AG10803 (cell line): ENCODE results near the gene C11orf58.
A peak's percentile ranks its signal among the peaks of the same experiment; 100 is the strongest.

Experiments used
- DNase-seq: peaks from one replicate; pipeline ENCODE4 v3.0.0; 2010; ENCODE audit warnings: low read depth
- H3K4me3 ChIP-seq: 2 replicates; pipeline ENCODE4 v1.5.1; 2011; ENCODE audit warnings: mild to moderate bottlenecking, low read length, control low read depth
- CTCF ChIP-seq: conservative IDR thresholded peaks from 2 replicates; pipeline ENCODE4 v1.5.1; 2011; ENCODE audit warnings: mild to moderate bottlenecking, low read length, control low read depth, inconsistent platforms

The C11orf58 gene

DNA sequence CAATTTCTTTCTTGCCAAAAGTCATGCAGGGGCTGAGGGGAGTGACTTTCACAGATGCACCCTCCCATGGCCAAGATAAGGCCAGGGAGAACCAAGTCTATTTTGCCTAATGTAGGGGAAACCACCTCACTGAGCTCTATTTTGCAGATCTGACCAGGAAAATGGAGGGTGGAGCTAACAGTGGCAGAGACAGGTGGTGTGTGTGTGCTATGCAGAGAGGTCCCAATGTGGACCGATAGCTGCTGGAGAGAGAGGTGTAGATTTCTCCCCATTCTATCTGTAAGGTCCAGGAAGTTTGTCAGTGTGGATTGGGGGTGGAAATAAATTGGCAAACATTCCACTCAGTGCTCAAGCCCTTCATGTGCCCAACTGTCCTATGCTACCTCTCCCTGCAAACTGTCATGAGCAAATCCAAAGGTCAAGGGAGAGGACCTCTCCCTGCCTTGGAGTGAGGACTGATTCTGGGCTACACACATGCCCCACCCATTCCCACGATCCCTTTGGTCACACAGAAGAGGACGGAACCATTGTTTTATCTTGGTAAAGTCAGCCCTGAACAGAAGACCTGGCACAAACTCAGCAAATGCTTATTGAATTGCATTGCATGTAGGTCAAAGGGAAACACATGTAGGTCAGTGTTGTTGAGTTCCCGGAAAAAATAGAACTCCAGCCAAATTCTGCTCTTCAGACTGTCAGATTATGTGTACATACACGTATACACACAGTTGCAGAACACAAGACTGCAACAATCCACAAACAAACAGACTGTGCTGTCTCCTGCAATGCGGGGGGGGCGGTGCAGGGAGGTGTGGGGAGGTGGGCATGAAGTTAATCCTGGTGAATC lies 65.9 kb downstream of the C11orf58 start:
- no peak for TF ChIP-seq CTCF

GRCh38 chr11:16805938-16806337 lies 67.5 kb downstream of the C11orf58 start:
- no peak for DNase-seq
- no peak for TF ChIP-seq CTCF
- H3K4me3 ChIP-seq: no peak overlapping the region

More for the DNA sequence above, 65.9 kb downstream of the C11orf58 start:
- no peak overlapping the region for H3K4me3 ChIP-seq
- peak; percentile 19 for DNase-seq

- no peak for TF ChIP-seq CTCF
- no peak overlapping the region for H3K4me3 ChIP-seq
- DNase-seq: peak; percentile 21
These were observed 68.3 kb downstream of the C11orf58 start for GRCh38 chr11:16806791-16807190.

- TF ChIP-seq CTCF: no peak
- H3K4me3 ChIP-seq: no peak overlapping the region
- no peak for DNase-seq
These were observed 68.9 kb downstream of the C11orf58 start for GRCh38 chr11:16807306-16807705.
